ENCODE results near the gene FUT1. TPM values are rescaled to one million over a fixed set of nuclear protein-coding genes. Genes with fewer than 3 reads are reported as not detected.

FUT1 gene
- total RNA-seq, 1 experiment from 2014 or later, result not detected

- no peak for DNase-seq (ENCODE audit: low read depth)
Observed at GRCh38 chr19:48741129-48741999, 11.1 kb downstream of the FUT1 start.

DNA sequence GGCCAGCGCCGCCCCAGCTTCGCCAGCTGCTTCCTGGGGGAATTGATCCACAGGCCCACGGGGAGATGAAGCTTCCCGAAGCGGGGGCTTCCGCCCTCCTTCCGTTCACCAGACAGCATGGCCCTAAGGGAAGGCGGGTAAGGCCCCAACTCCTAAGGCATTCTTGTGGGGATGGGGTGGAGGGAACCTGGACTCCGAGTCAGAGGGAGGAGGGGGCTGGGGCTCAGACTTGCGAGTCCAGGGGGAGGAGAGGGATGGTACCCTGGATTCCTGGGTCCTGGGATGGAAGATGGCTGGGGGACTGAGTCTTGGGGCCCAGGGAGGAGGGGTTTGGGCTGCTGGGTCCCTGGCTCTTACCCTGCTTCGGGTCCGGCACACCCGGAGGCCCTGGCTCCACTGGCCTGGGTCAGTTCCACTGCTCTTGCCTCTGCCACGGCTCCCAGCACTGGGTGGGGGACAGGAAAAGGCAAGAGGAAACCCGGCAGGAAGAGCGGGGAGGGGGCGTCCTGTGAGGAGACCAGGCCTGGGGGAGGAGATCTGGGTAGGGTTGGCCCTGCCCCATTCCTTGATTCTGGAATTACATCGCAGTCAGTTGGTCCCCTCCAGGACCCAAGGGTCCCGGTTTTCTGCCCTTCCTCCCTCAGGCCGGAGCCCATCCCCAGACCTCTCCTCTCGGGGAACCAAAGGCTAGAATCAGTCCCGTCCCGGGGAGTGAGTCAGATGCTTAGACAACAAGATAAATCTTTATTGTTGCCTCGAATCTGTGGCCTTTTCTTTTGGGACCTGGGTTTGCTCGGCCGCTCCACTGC, 12.1 kb downstream of the FUT1 start, which contains the start of gene RASIP1:
RASIP1 (minus strand) TSS at position 447 of the 809 bp plus-strand sequence; CDS start at position 119, 328 bp downstream.
- DNase-seq (ENCODE audit: low read depth), result no peak

GRCh38 chr19:48739404-48740163, 12.9 kb downstream of the FUT1 start:
- DNase-seq (ENCODE audit: low read depth), result no peak

DNA sequence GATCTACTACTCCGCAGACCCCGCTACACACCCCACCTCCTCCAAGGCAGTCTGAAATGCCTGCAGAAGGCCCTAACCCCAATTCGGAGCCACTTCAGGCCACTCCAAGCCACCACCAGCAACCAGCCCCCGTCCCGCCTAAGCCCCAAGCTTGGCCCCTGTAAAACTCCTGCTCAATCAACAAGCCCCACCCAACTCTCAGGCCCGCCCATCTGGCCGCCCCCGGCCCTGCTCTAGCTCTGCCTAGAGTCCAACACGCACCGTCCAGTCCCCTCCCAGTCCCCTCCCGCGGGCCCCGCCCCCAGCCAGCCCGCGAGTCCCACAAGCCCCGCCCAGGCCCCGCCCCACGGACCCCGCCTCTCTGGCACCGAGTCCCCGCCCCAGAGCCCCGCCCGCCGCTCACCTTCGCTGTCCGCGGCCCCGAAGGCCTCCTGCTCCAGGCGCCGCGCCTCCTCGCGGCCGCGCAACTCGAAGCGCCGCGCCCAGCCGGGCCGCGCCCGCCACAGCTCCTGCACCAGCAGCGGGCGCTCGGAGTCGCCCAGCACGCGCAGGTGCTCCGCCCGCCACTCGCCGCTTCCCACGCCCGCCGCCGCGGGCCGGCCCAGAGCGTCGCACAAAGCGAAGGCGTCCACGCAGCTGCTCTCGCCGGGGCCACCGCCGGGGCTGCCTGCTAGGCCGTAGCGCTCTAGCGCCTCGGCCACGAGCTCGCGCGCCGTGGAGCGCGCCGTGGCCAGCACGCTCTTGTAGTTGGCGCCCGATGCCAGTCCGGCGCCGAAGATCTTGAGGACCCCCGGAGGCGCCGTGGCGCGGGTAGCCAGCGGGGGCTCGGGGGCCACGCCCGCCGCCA, 13.7 kb downstream of the FUT1 start:
- peak; percentile 60 for DNase-seq (ENCODE audit: low read depth)

GRCh38 chr19:48737360-48737998, 15.0 kb downstream of the FUT1 start:
- no peak for DNase-seq (ENCODE audit: low read depth)

DNA sequence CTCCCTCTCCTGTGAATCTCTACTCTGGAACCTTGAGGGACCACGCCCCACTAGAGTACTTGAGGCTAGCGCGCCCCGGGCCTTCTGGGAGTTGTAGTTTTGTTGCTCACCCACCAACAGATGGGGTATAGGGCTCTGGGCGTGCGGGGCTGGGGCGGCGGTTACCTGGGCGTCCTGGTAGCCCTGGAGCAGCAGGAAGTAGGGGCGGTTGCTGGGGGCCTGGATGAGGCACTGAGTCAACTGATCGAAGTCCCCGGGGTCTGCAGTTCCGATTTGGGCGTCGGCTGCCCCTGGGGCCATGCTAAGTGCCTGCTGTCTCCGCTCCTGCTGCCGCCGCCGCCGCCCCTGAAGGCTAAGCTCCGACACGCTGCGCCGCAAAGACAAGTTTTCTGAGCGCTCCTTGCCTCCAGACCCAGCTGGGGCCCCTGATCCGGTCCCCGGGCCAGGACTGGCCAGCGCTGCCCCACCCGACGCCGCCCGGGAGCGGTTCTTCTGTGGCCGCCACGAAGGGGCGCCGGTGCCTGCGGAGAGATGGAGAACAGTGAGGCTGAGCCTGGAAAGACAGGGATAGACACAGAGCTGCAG, 17.3 kb downstream of the FUT1 start:
- no peak for DNase-seq (ENCODE audit: low read depth)

DNA sequence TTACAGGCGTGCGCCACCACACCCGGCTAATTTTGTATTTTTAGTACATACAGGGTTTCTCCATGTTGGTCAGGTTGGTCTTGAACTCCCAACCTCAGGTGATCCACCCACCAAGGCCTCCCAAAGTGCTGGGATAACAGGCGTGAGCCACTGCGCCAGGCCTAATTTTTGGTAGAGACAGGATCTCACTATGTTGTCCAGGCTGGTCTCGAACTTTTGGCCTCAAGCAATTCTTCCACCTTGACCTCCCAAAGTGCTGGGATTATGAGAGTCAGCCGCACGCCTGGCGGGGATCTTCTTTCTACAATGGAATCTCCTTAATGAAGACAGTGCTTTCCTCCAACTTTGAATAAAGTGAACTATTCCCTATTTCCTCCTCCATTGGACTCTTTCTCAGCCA, 17.8 kb downstream of the FUT1 start:
- no peak for DNase-seq (ENCODE audit: low read depth)

GRCh38 chr19:48731452-48731851, 21.0 kb downstream of the FUT1 start:
- no peak for DNase-seq (ENCODE audit: low read depth)

DNA sequence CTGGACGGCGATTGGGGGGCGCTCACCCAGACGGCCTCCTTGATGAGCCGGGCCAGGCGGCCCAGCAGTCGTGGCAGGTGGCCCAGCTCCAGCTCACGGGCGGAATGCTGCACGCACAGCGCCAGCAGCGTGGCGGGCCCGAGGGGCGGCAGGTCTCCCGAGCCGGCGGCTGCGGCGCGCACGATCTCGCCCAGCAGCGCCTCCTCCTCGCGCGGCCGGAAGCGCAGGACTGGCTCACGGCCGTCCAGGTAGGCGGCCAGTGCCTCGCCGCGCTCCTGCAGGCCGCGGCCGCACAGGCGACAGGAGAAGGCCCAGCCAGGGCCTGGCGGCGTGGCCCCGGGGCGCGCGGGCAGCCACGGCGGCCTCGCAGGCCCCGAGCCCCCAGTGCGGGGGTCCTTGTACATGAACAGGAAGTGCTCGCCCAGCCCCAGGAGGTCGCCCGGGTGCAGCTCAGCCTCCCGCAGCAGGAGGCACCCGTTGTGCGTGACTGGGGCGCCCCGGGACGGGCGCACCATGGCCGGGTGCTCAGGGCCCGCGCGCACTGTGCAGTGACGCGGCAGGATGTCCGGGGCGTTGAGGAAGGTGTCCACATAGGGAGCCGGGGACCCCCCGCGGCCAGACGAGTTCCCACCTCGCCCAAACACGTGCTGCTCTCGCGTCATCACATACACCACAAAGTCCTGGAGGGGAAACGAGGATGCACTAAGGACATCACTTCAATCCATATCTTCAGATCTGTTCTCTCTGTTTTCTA, 23.4 kb downstream of the FUT1 start:
- DNase-seq (ENCODE audit: low read depth), result no peak

- DNase-seq (ENCODE audit: low read depth), result no peak
Observed at GRCh38 chr19:48726556-48726955, 25.9 kb downstream of the FUT1 start.

DNA sequence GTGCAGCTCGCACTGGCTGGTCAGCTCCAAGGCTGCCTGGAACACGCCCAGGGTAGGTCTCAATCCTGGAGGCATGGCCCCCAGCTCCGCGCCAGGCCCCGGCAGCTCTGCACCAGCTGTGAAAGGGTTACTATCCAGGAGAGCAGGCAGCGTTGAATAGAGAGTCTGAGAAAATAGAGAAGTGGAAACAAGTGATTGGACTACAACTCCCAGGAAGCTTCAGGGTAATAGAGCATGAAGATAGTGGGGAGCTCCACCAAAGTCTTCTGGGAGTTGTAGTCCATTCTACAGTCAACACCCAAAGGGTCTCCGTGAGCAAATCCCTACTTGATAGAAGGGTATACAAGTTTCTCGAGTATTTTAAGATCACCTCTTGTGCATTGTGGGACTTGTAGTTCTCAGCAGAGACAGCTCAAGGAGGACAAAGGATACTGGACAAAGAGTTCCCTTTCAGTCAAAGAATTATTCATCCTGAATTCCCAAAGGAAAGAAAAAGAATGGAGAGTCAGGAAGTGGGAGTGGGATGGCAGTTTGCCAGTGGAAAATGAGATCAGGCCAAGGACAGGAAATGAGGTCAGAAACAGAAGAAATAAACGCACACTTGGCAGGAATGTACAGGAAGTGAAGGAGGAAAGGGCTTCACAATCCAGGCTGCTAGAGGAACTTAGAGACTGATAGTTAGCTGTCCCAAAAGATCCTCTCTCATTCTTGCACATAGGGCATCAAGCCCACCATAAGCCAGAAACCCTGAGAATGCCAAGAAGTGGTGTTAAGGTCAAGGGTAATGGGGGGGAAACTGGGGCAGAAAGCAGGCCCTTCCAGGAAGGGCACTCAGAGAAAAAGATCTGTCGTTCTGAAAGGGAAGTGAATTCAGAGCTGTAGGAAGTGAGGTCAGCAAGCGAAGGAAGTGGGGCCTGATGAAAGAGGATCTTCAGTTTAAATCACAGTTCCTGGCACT, 27.4 kb downstream of the FUT1 start:
- DNase-seq (ENCODE audit: low read depth), result peak; percentile 95

GRCh38 chr19:48722196-48722708, 30.2 kb downstream of the FUT1 start:
- no peak for DNase-seq (ENCODE audit: low read depth)

DNA sequence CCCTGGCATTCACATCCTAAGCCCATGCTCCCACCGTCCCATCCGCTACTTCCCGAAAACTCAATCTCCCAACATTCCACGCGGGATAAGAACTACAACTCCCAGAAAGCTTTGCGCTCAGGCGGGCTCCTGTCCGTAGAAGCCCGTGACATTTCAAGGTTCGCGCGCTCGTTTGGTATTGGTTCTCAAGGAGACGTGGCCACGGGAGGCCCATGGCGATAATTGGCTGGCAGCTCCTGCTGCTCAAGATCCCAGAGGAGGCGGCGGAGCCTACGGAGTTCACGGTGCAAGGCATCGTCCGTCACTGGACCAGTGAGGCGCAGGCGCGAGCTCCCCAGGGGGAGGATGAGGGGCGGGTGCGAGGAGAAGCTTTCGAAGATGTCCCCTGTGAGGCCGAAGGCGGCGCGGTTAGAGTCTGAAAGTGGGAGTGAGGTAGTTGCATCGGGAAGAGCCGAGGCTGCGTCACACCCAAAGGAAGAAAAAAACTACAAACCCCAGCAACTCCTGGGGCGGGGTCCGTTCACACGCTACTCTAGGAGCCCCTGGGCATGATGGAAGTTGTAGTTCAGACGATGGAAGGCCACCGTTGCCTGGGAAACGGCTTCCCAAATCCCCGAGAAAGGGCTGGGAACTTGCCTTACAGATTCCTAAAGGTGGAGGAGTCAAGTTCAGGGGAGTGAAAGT, 31.7 kb downstream of the FUT1 start:
- peak; percentile 99 for DNase-seq (ENCODE audit: low read depth)

GRCh38 chr19:48720251-48720612, 32.2 kb downstream of the FUT1 start:
- DNase-seq (ENCODE audit: low read depth), result no peak

DNA sequence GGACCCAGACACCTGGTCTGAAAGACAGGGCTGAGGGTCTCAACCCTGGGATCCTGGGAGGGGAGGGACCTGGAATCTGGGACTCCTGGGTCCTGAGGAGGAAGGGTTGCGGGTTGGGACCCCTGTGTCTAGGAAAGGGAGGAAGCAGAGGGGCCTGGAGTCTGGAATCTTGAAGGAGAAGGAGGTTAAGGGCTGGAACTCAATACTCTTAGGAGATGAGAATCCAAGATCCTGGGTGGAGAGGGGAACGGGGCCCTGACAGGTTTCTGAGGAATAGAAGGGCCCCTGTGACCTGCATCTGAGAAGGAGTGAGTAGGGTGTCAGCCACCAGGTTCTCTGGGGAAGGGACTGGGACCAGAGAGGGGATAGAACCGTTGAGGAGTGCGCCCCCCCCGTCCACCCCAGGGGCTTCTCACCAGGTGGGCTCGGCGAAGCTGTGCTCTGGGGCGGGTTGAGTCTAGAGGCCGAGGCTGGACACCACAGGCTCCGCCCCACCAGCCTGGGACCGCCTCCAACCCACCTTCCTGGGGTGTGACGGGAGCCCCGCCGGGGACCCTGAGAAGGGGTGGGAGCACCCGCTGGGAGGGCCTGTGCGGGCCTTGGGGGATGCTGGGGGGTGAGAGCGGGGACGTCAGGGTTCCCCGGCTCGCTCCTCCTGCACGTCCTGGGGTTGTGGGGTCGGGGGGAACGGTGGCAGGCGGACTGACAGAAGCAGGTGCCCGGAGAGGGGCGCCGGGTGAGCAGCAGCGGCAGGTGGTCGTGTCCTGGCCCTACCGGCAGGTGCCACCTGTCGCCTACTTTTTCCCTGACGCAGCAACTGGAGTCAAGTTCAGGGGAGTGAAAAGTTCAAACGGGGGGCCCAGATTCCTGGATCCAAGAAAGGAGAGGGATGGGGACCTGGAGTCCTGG, 32.9 kb downstream of the FUT1 start, which contains the start of gene MAMSTR:
MAMSTR (minus strand) TSS at position 463 of the 909 bp plus-strand sequence. CDS start 694 bp downstream, outside the sequence.
- DNase-seq (ENCODE audit: low read depth), result peak; percentile 17

DNA sequence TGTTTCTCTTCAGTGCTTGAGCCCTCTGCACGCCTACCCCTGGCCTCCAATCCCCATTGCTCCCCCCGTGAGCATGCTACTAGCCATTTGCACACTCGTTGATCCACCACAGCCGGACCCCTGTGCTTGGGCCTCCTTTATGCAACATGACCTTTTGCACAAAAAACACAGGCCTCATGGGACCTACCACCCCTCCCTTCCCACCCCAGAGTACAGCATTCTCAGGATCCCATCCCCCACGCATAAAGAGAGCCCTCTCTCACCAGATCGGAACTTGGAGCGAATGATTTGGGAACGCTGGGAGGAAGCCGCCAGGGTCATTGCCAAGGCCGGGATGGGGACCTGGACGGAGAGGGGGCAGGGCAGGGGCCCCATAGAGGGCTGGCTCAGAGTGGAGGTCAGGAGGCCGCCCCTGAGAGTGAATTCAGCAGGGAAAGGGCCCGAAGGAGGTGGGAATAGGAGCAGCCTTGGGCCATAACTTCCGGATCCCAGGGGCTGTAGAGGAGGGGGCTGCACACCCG, 33.7 kb downstream of the FUT1 start:
- no peak for DNase-seq (ENCODE audit: low read depth)
